CD14-positive monocyte (primary cell): ENCODE data around the gene RNF135. TPM values are rescaled to one million over a fixed set of nuclear protein-coding genes. Genes with fewer than 3 reads are reported as not detected.
"Not testable (repeated sequence)": the region's sequence is repeated elsewhere in the genome, so short reads cannot be mapped to it uniquely, and the experiment has no call there.

Experiments used
- DNase-seq, 3 donors: peaks; one replicate each; pipeline ENCODE4 v3.0.0-alpha.2; 2011 to 2022
- H2AFZ ChIP-seq: 2 replicates; pipeline ENCODE4 v1.6.0; 2012; ENCODE audit warnings: mild to moderate bottlenecking, low read depth, low read length, inconsistent platforms; ENCODE audit not compliant: insufficient read depth, poor library complexity, severe bottlenecking
- H3K27ac ChIP-seq, 2 donors: 1 replicate in 1 of 2; 2 replicates in 1 of 2; pipeline ENCODE4 v1.5.1; 2012 to 2013; ENCODE audit warnings: low read length in 2 of 2, control low read depth in 1 of 2, inconsistent platforms in 1 of 2, low read depth in 1 of 2, mild to moderate bottlenecking in 1 of 2
- H3K27me3 ChIP-seq, 2 donors: one replicate each; pipeline versions ENCODE4 v1.6.0 to v1.6.1; 2011 to 2013; ENCODE audit warnings: low read length in 2 of 2; ENCODE audit not compliant: control insufficient read depth in 2 of 2, insufficient read depth in 2 of 2
- H3K36me3 ChIP-seq, 2 donors: replicated peaks in 1 of 2; 1 replicate in 1 of 2; 2 replicates in 1 of 2; pipeline versions ENCODE4 v1.5.1 to v1.6.1; 2012 to 2013; ENCODE audit warnings: low read length in 2 of 2, control low read depth in 1 of 2, inconsistent platforms in 1 of 2, mild to moderate bottlenecking in 1 of 2; ENCODE audit not compliant: insufficient read depth in 2 of 2, control insufficient read depth in 1 of 2
- H3K4me1 ChIP-seq, 2 donors: 1 replicate in 1 of 2; 2 replicates in 1 of 2; pipeline versions ENCODE4 v1.5.1 to v1.6.1; 2012 to 2013; ENCODE audit warnings: low read length in 2 of 2, control low read depth in 1 of 2, inconsistent platforms in 1 of 2, mild to moderate bottlenecking in 1 of 2, moderate library complexity in 1 of 2; ENCODE audit not compliant: insufficient read depth in 2 of 2, control insufficient read depth in 1 of 2
- H3K4me2 ChIP-seq: replicated peaks from 2 replicates; pipeline ENCODE3; 2012; ENCODE audit warnings: low read length, moderate library complexity, mild to moderate bottlenecking; ENCODE audit not compliant: poor library complexity, severe bottlenecking; ENCODE audit errors: extremely low read depth
- H3K4me3 ChIP-seq, 3 experiments: fragments of 200-600 bp in 1 of 3; sonication (generic) in 1 of 3; replicated peaks in 1 of 3; 1 replicate in 2 of 3; 2 replicates in 1 of 3; pipeline ENCODE4 v1.5.1; 2011 to 2013; ENCODE audit warnings: low read length in 3 of 3, mild to moderate bottlenecking in 3 of 3, control low read depth in 2 of 3, low read depth in 2 of 3, inconsistent platforms in 1 of 3, moderate library complexity in 1 of 3
- H3K79me2 ChIP-seq: 2 replicates; pipeline ENCODE4 v1.6.0; 2012; ENCODE audit warnings: mild to moderate bottlenecking, control low read depth, inconsistent platforms, low read length, moderate library complexity; ENCODE audit not compliant: insufficient read depth
- H3K9ac ChIP-seq: 2 replicates; pipeline ENCODE4 v1.6.0; 2017; ENCODE audit warnings: low read length, mild to moderate bottlenecking; ENCODE audit not compliant: insufficient read depth, poor library complexity, severe bottlenecking
- H3K9me3 ChIP-seq, 2 donors: replicated peaks in 1 of 2; 1 replicate in 1 of 2; 2 replicates in 1 of 2; pipeline versions ENCODE4 v1.5.1 to v1.6.1; 2012 to 2013; ENCODE audit warnings: low read length in 2 of 2, control low read depth in 1 of 2; ENCODE audit not compliant: control insufficient read depth in 1 of 2, insufficient read depth in 1 of 2
- H4K20me1 ChIP-seq: 2 replicates; pipeline ENCODE4 v1.6.0; 2012; ENCODE audit warnings: mild to moderate bottlenecking, low read length, control low read depth, moderate library complexity; ENCODE audit not compliant: insufficient read depth
- H3K27ac Mint-ChIP-seq, 7 donors: one replicate each; pipeline ENCODE4 v1.8.0; 2020; ENCODE audit warnings: mild to moderate bottlenecking in 7 of 7, mixed read lengths in 7 of 7, moderate library complexity in 6 of 7, inconsistent platforms in 2 of 7
- H3K27me3 Mint-ChIP-seq, 3 donors: one replicate each; pipeline ENCODE4 v1.8.0; 2021 to 2022; ENCODE audit warnings: low read depth in 3 of 3, mild to moderate bottlenecking in 3 of 3, mixed read lengths in 3 of 3, moderate library complexity in 3 of 3, inconsistent platforms in 1 of 3
- H3K36me3 Mint-ChIP-seq, 2 donors: one replicate each; pipeline ENCODE4 v1.8.0; 2020; ENCODE audit warnings: mixed read lengths in 2 of 2, inconsistent platforms in 1 of 2, mild to moderate bottlenecking in 1 of 2
- H3K4me1 Mint-ChIP-seq: one replicate; pipeline ENCODE4 v1.8.0; 2020; ENCODE audit warnings: mild to moderate bottlenecking, mixed read lengths
- H3K4me3 Mint-ChIP-seq, 2 donors: one replicate each; pipeline ENCODE4 v1.8.0; 2020; ENCODE audit warnings: mild to moderate bottlenecking in 2 of 2, mixed read lengths in 2 of 2, moderate library complexity in 1 of 2
- H3K9me3 Mint-ChIP-seq, 7 donors: one replicate each; pipeline ENCODE4 v1.8.0; 2020 to 2022; ENCODE audit warnings: mixed read lengths in 7 of 7, mild to moderate bottlenecking in 6 of 7, moderate library complexity in 6 of 7, inconsistent platforms in 2 of 7
- CTCF ChIP-seq: fragments of 200-600 bp; IDR thresholded peaks from one replicate; pipeline ENCODE4 v1.8.0; 2022; ENCODE audit warnings: antibody characterized with exemption, mild to moderate bottlenecking
- WGBS: methylation state at CpG from one replicate; pipeline ENCODE4 v1.1.5; 2013; ENCODE audit warnings: missing lambda C conversion rate; ENCODE audit not compliant: insufficient coverage; 5-methylcytosine and 5-hydroxymethylcytosine counted together
- intact Hi-C, 2 donors: fragments of 100-400 bp; cut with micrococcal nuclease; formaldehyde crosslinking; loops; one replicate each; pipeline versions ENCODE4 v1.15.0 to v1.15.1; 2023
- polyA plus RNA-seq, 3 donors: library from polyadenylated mRNA; depleted of rRNA in 1 of 3; unstranded in 2 of 3; stranded (reverse) in 1 of 3; fragments of 300-500 nt in 2 of 3; fragments of >200 nt in 1 of 3; fragmentation: Illumina TruSeq in 2 of 3; gene quantifications; 1 replicate in 2 of 3; 2 replicates in 1 of 3; pipeline ENCODE4 v1.2.3, GENCODE V29; 2012 to 2021

RNF135 gene
- polyA plus RNA-seq, 3 donors = 51.4 to 74.8 (median 66.6) TPM

GRCh38 chr17:31031841-31032240 is 61.0 kb downstream of the RNF135 start:
- no peak for DNase-seq
- Histone ChIP-seq H3K36me3 (peaks cover 3 to 18% of the 10 kb centered on the region in 2 donors), H3K4me3 (no peak overlapping the region), H3K27me3 (no peaks in the 10 kb centered on the region), H3K79me2 (no peaks in the 10 kb centered on the region), H4K20me1 (no peaks in the 10 kb centered on the region), H3K4me2 (no peak overlapping the region), H3K9me3 (no peaks in the 10 kb centered on the region), H3K9ac (no peak overlapping the region), H3K4me1 (no peaks in the 10 kb centered on the region), H3K27ac (no peak overlapping the region), H2AFZ (no peak overlapping the region)
- Mint-ChIP-seq H3K27ac (no peak overlapping the region), H3K9me3 (no peaks in the 10 kb centered on the region), H3K27me3 (peaks cover 0 to 2% (median 2%) of the 10 kb centered on the region in 3 donors), H3K4me1 (no peaks in the 10 kb centered on the region), H3K4me3 (no peak overlapping the region), H3K36me3 (peaks cover 22 to 32% of the 10 kb centered on the region in 2 donors)
- 100% methylated on average over 2 of the region's 8 CpGs for WGBS
- no peak for TF ChIP-seq CTCF
- intact Hi-C loops = no loop called here

- intact Hi-C loops, H3K4me3 Mint-ChIP-seq, H3K27ac Mint-ChIP-seq, H3K27me3 ChIP-seq, H3K79me2 ChIP-seq, H3K4me1 ChIP-seq, H3K9ac ChIP-seq, H3K9me3 ChIP-seq, H3K27ac ChIP-seq, H2AFZ ChIP-seq, H3K4me1 Mint-ChIP-seq, H3K9me3 Mint-ChIP-seq, DNase-seq, H3K4me3 ChIP-seq, H3K27me3 Mint-ChIP-seq, H3K4me2 ChIP-seq, H4K20me1 ChIP-seq: not testable (repeated sequence)
- 92% methylated on average over 2 of the region's 5 CpGs for WGBS
- H3K36me3 Mint-ChIP-seq = peaks cover 22 to 32% of the 10 kb centered on the region in 2 donors
- H3K36me3 ChIP-seq = peaks cover 3 to 18% of the 10 kb centered on the region in 2 donors
Observed at GRCh38 chr17:31035611-31036010, 64.8 kb downstream of the RNF135 start.

GRCh38 chr17:31040837-31041236 is 70.0 kb downstream of the RNF135 start:
- H3K4me3 ChIP-seq, H3K27ac ChIP-seq, H3K4me1 ChIP-seq, DNase-seq, H3K4me1 Mint-ChIP-seq, H3K9me3 Mint-ChIP-seq, H3K36me3 Mint-ChIP-seq, H2AFZ ChIP-seq, H3K36me3 ChIP-seq, H3K27me3 ChIP-seq, H3K27ac Mint-ChIP-seq, H3K9me3 ChIP-seq, H3K9ac ChIP-seq, H3K4me2 ChIP-seq, intact Hi-C loops, H3K79me2 ChIP-seq, H4K20me1 ChIP-seq, H3K27me3 Mint-ChIP-seq, H3K4me3 Mint-ChIP-seq: not testable (repeated sequence)
- WGBS = no CpG with 5 or more reads among the region's 7 CpGs

GRCh38 chr17:31042378-31042777 is 71.5 kb downstream of the RNF135 start:
- H3K4me1 ChIP-seq, H3K27ac ChIP-seq, H3K36me3 ChIP-seq, H3K4me2 ChIP-seq, H3K9ac ChIP-seq, H3K27me3 ChIP-seq, H3K27me3 Mint-ChIP-seq, H3K9me3 Mint-ChIP-seq, DNase-seq, H3K36me3 Mint-ChIP-seq, H3K79me2 ChIP-seq, H3K4me1 Mint-ChIP-seq, intact Hi-C loops, H4K20me1 ChIP-seq, H3K4me3 Mint-ChIP-seq, H2AFZ ChIP-seq, H3K9me3 ChIP-seq, H3K4me3 ChIP-seq: not testable (repeated sequence)
- H3K27ac Mint-ChIP-seq = peak overlapping the region in 1 of 7 donors; percentile 69
- 91% methylated on average over 4 of the region's 6 CpGs for WGBS
